BJ (cell line): ENCODE measurements around the gene MYOM1. TPM values are rescaled to one million over a fixed set of nuclear protein-coding genes. Genes with fewer than 3 reads are reported as not detected.

Source experiments
- CTCF ChIA-PET: fragments of 350-600 bp; formaldehyde crosslinking; extraction: SDS; loops from one replicate; lab custom pipeline; 2021; ENCODE audit warnings: antibody characterized with exemption, inconsistent platforms; lab: Yijun Ruan, JAX
- POLR2A ChIA-PET: fragments of 300-600 bp; sonication (Branson Sonifier 250); formaldehyde crosslinking; extraction: SDS; loops from one replicate; lab custom pipeline; 2021; ENCODE audit warnings: antibody characterized with exemption; lab: Charles Lee
- DNase-seq: peaks from one replicate; pipeline ENCODE4 v3.0.0-alpha.2; 2011; ENCODE audit warnings: low read depth
- H3K27me3 ChIP-seq: 2 replicates; pipeline ENCODE4 v1.6.0; 2011; ENCODE audit warnings: low read length; ENCODE audit not compliant: control insufficient read depth, insufficient read depth
- H3K36me3 ChIP-seq: 2 replicates; pipeline ENCODE4 v1.5.1; 2011; ENCODE audit warnings: low read length; ENCODE audit not compliant: control insufficient read depth, insufficient read depth
- H3K4me3 ChIP-seq: 2 replicates; pipeline ENCODE4 v1.5.1; 2011; ENCODE audit warnings: low read depth, mild to moderate bottlenecking, control low read depth, low read length
- polyA plus RNA-seq: library from polyadenylated mRNA; depleted of rRNA; stranded (reverse); fragments of >200 nt; gene quantifications from 2 replicates; pipeline ENCODE4 v1.2.3, GENCODE V29; 2011
- TF ChIP-seq, protein P1 (sequence below): IDR thresholded peaks from 2 replicates; pipeline ENCODE4 v1.5.1; 2011; ENCODE audit warnings: low read depth, mild to moderate bottlenecking, control low read depth, inconsistent platforms, low read length, moderate library complexity; ENCODE audit not compliant: insufficient read depth

Gene MYOM1
- polyA plus RNA-seq, 1 experiment = 0.48 TPM

GRCh38 chr18:3048820-3049349 is 170.9 kb downstream of the MYOM1 start:
- no peaks in the 10 kb centered on the region for H3K36me3 ChIP-seq
- DNase-seq = no peak
- no peaks in the 10 kb centered on the region for H3K27me3 ChIP-seq
- H3K4me3 ChIP-seq = no peak overlapping the region
- ChIA-PET CTCF (no interaction called here), POLR2A (no interaction called here)
- TF ChIP-seq, protein P1, sequence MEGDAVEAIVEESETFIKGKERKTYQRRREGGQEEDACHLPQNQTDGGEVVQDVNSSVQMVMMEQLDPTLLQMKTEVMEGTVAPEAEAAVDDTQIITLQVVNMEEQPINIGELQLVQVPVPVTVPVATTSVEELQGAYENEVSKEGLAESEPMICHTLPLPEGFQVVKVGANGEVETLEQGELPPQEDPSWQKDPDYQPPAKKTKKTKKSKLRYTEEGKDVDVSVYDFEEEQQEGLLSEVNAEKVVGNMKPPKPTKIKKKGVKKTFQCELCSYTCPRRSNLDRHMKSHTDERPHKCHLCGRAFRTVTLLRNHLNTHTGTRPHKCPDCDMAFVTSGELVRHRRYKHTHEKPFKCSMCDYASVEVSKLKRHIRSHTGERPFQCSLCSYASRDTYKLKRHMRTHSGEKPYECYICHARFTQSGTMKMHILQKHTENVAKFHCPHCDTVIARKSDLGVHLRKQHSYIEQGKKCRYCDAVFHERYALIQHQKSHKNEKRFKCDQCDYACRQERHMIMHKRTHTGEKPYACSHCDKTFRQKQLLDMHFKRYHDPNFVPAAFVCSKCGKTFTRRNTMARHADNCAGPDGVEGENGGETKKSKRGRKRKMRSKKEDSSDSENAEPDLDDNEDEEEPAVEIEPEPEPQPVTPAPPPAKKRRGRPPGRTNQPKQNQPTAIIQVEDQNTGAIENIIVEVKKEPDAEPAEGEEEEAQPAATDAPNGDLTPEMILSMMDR = no peak

GRCh38 chr18:3048121-3048520 is 171.6 kb downstream of the MYOM1 start:
- TF ChIP-seq, protein P1 = no peak
- POLR2A ChIA-PET = no interaction called here

DNA sequence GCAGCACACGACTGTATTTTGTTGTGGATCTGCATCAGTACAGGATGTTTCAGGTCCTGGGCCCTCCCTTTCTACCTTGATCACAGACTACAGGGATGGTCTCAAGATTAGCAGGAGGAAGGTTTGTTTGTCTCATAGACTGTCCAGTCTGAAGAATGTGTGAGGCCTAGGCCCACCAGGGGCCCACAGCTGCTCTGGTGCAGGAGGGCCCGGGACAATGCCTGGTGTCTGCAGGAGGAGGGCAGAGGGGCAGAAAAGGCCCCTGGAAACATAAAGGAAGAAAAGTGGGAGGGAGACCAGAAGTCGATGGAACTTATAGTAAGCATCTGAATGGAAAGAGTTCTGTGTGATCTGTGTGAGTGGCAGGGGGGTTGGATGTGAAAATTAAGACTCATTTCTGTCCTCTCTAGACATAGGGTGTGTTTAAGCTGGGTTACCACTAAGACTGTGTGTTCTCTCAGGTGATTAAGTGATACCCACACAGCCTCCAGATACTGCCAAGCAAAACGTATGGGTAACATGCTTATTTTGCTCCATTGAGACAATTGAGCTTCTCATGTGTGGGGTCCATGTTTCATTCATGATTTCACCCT is 173.5 kb downstream of the MYOM1 start:
- ChIA-PET CTCF (interaction anchor here (1.7 kb wide), 1 partner anchor 10 kb away, joined by 3 read pairs; no protein-coding TSS in a partner anchor), POLR2A (no interaction called here)
- TF ChIP-seq, protein P1 = no peak
- H3K27me3 ChIP-seq = no peaks in the 10 kb centered on the region
- H3K36me3 ChIP-seq = no peaks in the 10 kb centered on the region
- no peak overlapping the region for H3K4me3 ChIP-seq
- DNase-seq = no peak

More at GRCh38 chr18:3048121-3048520, 171.6 kb downstream of the MYOM1 start:
- CTCF ChIA-PET = no interaction called here
- Histone ChIP-seq H3K4me3 (no peak overlapping the region), H3K36me3 (no peaks in the 10 kb centered on the region), H3K27me3 (no peaks in the 10 kb centered on the region)
- DNase-seq = no peak

DNA sequence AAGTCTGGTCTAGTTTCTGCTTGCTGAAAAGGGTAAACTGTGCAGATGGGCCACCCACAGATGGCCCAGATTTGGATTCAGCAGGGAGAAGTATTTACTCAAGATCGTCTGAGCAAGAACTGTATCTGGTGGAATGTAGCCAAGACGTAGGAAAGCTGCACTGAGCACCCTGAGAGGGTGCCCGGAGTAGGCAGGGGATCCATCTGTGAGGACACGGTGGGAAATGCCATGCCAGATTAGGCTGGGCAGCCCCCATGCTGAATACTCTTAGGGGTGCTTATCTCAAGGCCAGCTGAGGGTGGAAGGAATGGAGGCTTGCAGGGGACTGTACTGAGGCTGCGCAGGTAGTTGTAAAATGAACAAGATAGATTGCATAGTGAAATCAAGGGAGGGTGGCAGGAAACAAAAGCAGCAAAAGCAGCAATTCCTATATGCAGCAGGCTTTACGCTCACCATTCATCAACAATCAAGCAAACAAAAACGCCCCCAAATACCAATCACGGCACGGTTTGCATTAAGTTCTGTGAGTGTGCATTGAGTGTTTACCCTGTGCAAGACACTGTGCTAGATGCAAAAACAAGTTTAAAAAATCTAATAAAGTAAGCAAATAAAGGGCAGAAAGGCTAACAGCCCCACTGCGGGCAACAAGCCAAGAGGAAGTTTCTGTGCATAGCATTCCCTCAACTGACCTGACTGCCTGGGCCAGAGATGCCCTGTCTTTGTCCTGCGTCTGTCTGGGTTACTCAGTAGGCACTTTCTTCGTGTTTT is 174.7 kb downstream of the MYOM1 start:
- ChIA-PET CTCF (interaction anchor here (1.0 kb wide), 1 partner anchor 18 kb away, joined by 3 read pairs; no protein-coding TSS in a partner anchor), POLR2A (no interaction called here)
- no peaks in the 10 kb centered on the region for H3K27me3 ChIP-seq
- no peak for DNase-seq
- TF ChIP-seq, protein P1 = no peak
- H3K4me3 ChIP-seq = no peak overlapping the region
- no peaks in the 10 kb centered on the region for H3K36me3 ChIP-seq

DNA sequence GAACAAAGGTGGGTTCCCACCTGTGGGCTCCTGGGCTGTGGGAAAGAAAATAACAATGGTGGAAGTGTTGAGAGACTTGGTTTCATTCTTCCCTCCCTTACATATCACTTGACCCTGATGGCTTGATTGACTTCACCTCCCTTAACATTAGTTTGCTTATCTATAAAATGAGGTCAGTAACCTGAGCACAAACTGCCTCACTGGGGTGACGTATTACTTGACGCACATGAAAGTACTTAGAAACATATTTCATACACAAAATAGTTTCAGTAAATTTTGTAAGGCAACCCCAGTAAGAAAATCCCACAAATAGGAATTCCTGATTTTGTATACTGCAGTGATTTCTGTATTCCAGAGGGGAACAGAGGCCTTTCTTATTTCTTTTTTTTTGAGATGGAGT is 177.4 kb downstream of the MYOM1 start:
- Histone ChIP-seq H3K36me3 (no peaks in the 10 kb centered on the region), H3K4me3 (no peak overlapping the region), H3K27me3 (no peaks in the 10 kb centered on the region)
- POLR2A ChIA-PET = no interaction called here
- DNase-seq = no peak
- CTCF ChIA-PET = no interaction called here
- TF ChIP-seq, protein P1 = no peak
